AG10803 (cell line): ENCODE data around the gene PDK4.

ENCODE experiments used
- DNase-seq: peaks from one replicate; pipeline ENCODE4 v3.0.0; 2010; ENCODE audit warnings: low read depth
- H3K4me3 ChIP-seq: 2 replicates; pipeline ENCODE4 v1.5.1; 2011; ENCODE audit warnings: mild to moderate bottlenecking, low read length, control low read depth
- CTCF ChIP-seq: conservative IDR thresholded peaks from 2 replicates; pipeline ENCODE4 v1.5.1; 2011; ENCODE audit warnings: mild to moderate bottlenecking, low read length, control low read depth, inconsistent platforms

The PDK4 gene

GRCh38 chr7:95619517-95619916 is 23.2 kb upstream of the PDK4 start:
- no peak for DNase-seq
- H3K4me3 ChIP-seq, result no peak overlapping the region
- TF ChIP-seq CTCF, result no peak

GRCh38 chr7:95614442-95614940 is 18.2 kb upstream of the PDK4 start:
- H3K4me3 ChIP-seq, result no peak overlapping the region
- TF ChIP-seq CTCF, result no peak
- DNase-seq, result no peak

GRCh38 chr7:95611224-95611623 is 14.9 kb upstream of the PDK4 start:
- H3K4me3 ChIP-seq, result no peak overlapping the region
- no peak for TF ChIP-seq CTCF
- no peak for DNase-seq

GRCh38 chr7:95609277-95609971 is 13.1 kb upstream of the PDK4 start:
- peak; percentile 72 for DNase-seq
- H3K4me3 ChIP-seq, result peak overlapping the region; percentile 26
- no peak for TF ChIP-seq CTCF

GRCh38 chr7:95608359-95609173 is 12.2 kb upstream of the PDK4 start:
- peak; percentile 98 for DNase-seq
- TF ChIP-seq CTCF, result no peak
- H3K4me3 ChIP-seq, result peak overlapping the region; percentile 26

GRCh38 chr7:95607561-95607960 is 11.2 kb upstream of the PDK4 start:
- DNase-seq, result peak; percentile 48
- no peak overlapping the region for H3K4me3 ChIP-seq
- TF ChIP-seq CTCF, result no peak
